Measurements from ENCODE around the gene MYO3B. TPM values are rescaled to one million over a fixed set of nuclear protein-coding genes. Genes with fewer than 3 reads are reported as not detected.

The MYO3B gene
- total RNA-seq, 1 donor from 2014 or later = 5.5 TPM

DNA sequence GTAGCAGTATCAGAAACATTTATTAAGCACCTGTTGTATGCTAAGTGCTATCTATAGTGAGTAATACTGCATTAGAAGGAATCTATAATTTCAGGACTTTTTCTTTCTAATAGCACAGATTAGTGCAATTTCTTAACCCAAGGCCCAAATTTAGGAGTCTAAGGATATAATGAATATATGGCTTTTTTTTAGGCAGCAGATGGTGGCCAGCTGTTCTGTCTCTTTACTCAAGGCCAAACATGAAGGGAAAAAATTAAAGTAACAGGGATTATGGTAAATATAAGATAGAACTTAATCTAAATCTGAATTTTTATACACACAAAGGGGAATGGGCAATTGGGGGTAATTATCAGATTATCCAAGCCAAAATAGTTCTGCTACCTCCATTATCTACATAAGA lies 306.6 kb downstream of the MYO3B start:
- peak; percentile 15 for DNase-seq

DNA sequence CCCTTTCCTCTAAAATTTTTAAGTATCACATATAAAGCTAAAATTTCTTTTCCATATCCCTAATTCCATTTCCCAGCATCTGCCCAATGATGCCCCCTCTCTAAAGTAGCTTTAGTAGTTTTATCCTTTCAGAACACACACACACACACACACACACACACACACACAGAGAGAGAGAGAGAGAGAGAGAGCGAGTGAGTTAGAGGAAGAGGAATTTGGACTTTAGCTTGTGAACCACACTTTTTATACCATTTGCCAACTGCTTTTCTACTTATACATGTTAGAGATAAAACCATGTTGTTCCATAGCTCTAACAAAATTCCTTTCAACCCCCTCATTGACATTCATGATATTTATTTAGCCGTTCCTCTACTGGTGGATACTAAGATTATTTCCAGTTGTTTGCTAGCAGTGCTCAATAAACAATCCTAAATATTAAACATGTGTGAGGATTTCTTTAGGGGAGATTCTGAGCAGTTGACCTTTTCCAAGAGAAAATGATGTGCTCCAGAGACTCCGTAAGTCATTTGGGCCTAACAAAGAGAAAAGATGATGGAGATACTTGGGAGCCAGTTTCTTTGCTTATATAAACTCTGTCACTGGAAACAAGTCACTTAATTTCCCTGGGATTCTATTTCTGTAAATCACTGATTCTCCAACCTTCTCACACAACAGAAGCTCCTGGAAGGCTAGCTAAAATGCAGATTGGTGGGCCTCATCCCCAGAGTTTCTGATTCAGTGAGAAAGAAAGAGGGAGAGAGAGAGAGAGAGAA lies 307.5 kb downstream of the MYO3B start:
- peak; percentile 60 for DNase-seq

GRCh38 chr2:170486730-170487129 lies 308.8 kb downstream of the MYO3B start:
- DNase-seq = no peak

DNA sequence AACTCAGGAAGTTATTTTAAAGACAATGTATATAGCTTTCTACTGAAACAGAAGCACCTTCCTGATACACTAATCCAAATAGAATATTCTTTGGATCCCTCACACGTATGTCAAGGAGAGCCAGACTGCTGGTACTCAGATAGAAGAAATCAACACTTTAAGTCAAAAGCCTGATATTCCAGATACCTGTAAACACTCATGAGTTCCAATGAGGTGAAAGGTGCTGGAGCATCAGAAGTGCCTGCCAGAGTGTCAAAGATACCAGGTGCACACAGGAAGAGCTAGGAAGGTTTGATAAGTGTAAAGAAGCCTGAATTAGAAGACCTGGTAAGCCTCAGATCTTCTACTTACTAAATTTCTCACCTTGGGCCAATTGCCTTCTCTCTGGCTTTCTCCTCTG lies 310.9 kb downstream of the MYO3B start:
- no peak for DNase-seq

GRCh38 chr2:170492010-170492409 lies 314.1 kb downstream of the MYO3B start:
- no peak for DNase-seq

DNA sequence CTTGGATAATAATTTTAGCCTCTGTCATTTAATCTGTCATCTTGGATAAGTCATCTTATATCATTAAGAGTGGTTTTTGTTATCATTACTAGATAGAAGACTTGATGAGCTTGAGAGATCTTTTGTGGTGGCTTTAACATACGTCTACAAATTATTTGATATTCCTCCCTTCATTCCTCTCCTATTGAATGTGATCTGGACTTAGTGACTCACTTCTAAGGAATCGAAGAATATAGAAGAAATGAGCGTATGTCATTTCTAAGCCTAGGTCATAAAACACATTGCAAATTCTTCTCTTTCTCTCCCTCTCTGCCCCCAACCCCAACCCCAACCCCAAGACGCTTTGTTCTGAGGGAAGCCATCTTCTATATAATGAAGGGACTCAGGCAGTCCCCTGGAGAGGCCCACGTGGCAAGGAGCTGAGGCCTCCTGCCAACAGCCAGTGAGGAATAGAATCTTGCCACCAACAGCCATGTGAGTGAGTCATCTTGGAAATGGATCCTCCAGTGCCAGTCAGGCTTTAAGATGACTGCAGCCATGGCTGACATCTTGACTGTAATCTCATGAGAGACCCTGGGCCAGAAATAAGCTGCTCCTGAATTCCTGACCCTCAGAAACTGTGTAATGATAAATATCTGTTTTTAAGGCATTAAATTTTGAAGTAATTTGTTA lies 315.6 kb downstream of the MYO3B start:
- no peak for DNase-seq

GRCh38 chr2:170495896-170496295 lies 317.9 kb downstream of the MYO3B start:
- DNase-seq = no peak

GRCh38 chr2:170498619-170499018 lies 320.7 kb downstream of the MYO3B start:
- no peak for DNase-seq

- no peak for DNase-seq
Measured at GRCh38 chr2:170500104-170500503, 322.2 kb downstream of the MYO3B start.

DNA sequence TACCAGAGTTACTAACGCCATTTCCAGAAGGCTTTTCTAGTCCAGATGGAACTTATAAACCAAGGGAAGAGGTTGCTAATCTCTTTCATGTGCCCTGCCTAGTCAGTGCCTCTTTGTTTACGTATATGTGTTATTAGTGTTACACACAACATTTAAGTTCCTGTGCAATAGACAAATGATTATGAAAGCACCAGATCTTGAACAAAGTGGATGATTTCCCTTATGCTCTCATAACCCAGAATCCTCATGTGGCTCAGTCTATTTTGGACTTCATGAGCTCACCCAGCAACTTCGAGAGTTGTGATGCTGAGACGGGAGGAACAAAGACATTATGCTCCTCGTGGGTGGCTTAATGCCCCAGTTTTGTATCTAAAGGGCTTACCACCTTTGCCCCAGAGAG lies 322.8 kb downstream of the MYO3B start:
- peak; percentile 53 for DNase-seq

GRCh38 chr2:170501421-170502043 lies 323.6 kb downstream of the MYO3B start:
- DNase-seq = peak; percentile 46

GRCh38 chr2:170502361-170503130 lies 324.6 kb downstream of the MYO3B start:
- DNase-seq = no peak

DNA sequence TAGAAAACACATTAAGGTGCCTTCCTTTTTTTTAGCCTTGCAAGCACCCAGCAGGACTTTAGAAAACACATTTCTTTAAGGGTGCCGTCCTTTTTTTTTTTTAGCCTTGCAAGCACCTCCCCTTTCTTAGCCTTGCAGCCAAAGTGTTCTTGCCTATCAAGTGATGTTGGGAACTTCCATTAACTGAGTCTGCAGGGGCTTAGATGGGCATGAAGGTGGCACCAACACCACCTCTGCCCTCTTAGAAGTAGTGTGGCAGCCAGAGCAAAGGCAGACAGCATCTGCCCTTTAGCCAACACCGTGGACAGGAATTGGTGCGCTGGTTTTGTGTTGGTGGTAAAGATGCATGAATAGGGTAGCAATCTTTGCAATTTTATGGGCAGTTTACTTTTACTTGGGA lies 325.6 kb downstream of the MYO3B start:
- DNase-seq = no peak

GRCh38 chr2:170503971-170504809 lies 326.2 kb downstream of the MYO3B start:
- no peak for DNase-seq

DNA sequence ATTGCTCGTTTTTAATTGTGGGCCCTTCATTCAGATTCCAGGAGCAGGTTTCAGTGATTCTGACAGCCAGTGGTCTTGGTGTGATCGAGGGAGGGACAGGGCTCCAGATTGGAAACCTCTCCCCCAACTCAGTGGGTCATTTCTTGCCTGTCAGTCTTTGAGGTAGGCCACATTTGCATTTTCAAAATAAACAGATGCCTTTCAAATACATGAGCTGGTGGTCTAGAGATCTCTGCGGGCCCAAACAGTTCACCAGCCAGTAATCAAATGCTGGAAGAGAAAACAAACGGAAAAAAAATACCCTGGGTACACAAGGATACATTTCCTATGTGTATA lies 326.8 kb downstream of the MYO3B start:
- DNase-seq = no peak

DNA sequence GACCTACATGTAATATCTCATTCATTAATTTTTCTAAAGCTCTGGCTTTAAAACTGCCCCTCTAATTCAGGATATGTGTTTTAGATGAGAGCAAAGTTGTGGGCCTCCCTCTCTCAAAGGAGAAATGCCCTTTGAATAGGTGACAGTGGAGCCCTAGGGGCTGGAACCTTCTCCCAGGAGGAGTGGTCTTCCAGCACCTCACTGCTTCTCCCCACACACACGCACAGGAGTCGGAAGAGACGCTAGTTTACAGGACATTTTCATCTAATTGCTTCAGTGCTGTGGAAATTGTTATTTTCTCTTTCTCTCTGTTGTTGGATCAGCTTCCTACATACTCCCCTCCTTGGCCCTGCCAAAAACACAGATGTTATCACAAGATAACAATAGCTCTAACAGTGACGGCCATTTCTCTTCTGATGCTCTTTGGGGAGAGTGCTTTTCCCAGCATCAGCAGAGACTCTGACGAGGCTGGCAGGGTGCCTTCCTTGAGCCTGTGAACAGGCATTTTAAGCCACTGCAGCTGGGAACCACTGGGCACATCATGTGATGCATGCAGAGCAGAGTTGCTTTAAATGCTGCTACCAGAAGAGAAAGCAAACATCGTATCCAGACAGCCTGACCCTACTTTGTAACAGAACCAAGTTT lies 327.8 kb downstream of the MYO3B start:
- DNase-seq = peak; percentile 76

DNA sequence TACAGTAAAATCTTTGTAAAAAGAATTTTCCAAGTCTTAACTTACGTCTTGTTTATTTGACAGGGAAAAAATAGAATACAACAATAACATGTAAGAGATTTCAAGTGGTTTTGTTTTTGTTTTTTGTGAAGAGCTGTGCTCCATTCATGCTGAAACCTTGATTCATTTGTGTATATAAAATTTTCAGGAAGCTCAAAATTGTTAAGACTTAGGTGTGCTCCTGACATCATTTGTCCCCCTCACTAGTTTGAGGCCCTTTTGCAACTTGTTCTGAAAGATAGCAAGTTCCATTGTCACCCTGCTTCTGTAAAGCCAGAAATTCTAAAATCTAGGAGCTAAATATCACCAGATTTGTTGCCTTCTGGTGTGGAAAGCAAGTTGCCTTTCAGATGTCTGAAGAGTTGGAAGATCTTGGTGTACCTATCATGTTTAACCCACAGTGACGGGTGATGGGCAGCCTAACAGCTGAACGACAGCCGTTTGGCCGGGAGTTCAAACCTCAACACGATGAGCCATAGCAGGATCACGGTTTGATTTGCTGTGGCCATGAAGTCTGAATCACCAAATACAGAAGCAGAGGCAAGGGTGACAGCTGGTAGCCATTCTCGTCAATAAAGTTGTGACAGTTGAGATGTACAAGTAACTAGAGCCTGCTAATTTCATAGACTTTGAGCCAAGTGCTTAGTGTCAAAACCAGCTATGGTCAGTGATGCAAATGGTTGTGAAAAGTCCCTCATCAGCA lies 331.7 kb downstream of the MYO3B start:
- DNase-seq = no peak

GRCh38 chr2:170512266-170512665 lies 334.3 kb downstream of the MYO3B start:
- no peak for DNase-seq

GRCh38 chr2:170514140-170514539 lies 336.2 kb downstream of the MYO3B start:
- no peak for DNase-seq

DNA sequence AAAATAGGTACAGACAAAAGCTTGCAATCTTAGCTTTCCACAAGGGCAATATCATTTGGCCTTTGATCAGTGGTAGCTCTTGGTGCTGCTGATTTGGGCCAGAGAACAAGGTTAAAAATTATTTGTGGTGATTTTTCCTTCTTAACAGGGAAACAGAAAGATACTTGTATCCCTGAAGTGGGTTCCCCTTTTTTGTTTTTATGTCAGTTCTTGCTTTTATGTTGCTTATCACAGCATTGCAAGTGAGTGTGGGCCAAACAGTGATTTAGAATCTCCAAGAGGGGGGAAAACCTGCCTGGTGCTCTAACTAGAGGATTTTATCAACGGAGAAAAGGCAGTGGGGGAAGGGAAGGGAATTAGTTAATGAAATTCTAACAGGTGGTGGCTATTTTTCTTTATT lies 339.6 kb downstream of the MYO3B start:
- DNase-seq = no peak

- no peak for DNase-seq
Measured at GRCh38 chr2:170518911-170519310, 341.0 kb downstream of the MYO3B start.
